Measurements from ENCODE around the gene TSNAX.

- TF ChIP-seq CTCF (IDR thresholded peaks at IDR 0.05; ENCODE audit: insufficient read depth, low read length) (no peak), SPI1 (IDR thresholded peaks at IDR 0.05; ENCODE audit: borderline replicate concordance, low read depth) (no peak), POLR2AphosphoS5 (IDR thresholded peaks at IDR 0.05; ENCODE audit: low read depth) (no peak)
These were observed 48.5 kb upstream of the TSNAX start for GRCh38 chr1:231480008-231480407.

All from HL-60 (cell line).